ENCODE data around the gene YIF1B. TPM values are rescaled to one million over a fixed set of nuclear protein-coding genes. Genes with fewer than 3 reads are reported as not detected.

YIF1B gene
- total RNA-seq, 2 donors from 2014 or later, result 14.9 to 31.0 TPM

DNA sequence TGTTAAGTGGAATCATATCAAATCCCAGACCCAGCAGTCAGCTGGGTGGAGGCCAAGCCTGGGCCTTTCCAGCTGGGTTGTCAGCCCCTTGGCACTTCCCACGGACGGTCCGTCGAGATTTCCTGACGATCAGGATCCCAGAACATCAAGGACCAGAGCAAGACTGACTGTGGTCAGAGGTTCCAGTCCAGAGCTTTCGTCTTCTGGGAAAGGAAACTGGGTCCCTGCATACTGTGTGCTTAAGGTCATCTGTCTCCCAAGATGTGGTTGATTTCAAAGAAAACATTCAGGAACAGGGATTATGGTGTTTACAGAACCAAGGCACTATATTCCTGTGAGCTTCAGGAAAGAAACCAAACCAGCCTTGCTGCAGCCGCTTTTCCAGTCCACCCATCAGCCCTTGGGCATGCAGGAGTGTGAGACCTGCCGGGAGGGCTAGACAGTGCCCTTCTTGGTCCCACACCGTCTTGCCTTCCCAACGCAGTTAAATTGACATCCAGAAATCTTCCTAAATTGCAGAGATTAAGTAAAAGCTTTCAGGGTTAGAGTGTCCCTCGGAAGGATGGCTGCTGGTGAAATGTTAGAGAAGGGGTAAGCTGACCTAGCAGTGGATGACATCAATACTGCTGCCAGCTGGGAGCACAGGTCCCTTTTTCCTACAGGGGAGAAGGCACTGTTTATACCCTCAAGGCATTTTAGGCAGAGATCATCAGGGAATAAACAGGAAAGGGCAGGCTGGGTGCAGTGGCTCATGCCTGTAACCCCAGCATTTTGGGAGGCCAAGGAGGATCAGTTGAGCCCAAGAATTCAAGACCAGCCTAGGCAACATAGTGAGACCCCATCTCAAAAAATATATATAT, 16.7 kb downstream of the YIF1B start:
- no peak for ATAC-seq (ENCODE audit: insufficient number of reproducible peaks, low FRiP score, low read depth)
- H3K27ac ChIP-seq, result peak overlapping the region; percentile 71 to 79

DNA sequence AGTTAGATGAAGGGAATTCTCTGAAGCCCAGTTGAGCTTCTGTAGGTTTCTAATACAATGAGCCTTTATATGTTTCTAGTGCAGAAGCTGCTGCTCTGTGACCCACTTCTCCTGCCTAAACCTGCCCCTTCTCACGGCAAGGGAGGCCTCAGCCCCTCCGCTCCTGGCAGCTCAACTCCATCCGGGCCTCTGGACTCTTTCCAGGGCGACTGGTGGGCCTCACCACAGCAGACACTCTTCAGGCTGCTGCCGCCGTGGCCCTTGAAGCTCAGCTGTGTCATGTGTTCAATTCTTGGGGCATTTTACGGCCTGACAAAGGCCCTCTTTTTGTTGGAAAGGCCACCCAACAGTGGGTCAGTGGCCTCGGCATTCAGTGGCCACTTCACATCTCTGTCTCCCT, 21.7 kb downstream of the YIF1B start:
- Histone ChIP-seq H3K36me3 (peaks cover 44% of the 10 kb centered on the region), H3K27ac (no peak overlapping the region), H3K4me3 (no peak overlapping the region), H3K27me3 (replicated peaks; ENCODE audit: insufficient read depth) (no peaks in the 10 kb centered on the region), H3K9me3 (no peaks in the 10 kb centered on the region), H3K4me1 (ENCODE audit: control insufficient read depth in 1 of 2, low read depth in 2 of 2) (peaks cover 0 to 10% of the 10 kb centered on the region in 2 donors)
- no peak for TF ChIP-seq CTCF (IDR thresholded peaks at IDR 0.05)
- DNase-seq (ENCODE audit: low spot score) (no peak), ATAC-seq (ENCODE audit: insufficient number of reproducible peaks, low FRiP score, low read depth) (no peak)

More for the DNA sequence above, 16.7 kb downstream of the YIF1B start:
- H3K4me1 ChIP-seq (ENCODE audit: control insufficient read depth in 1 of 2, low read depth in 2 of 2), result peaks cover 2 to 16% of the 10 kb centered on the region in 2 donors
- TF ChIP-seq CTCF (IDR thresholded peaks at IDR 0.05), result no peak
- H3K27me3 ChIP-seq (replicated peaks; ENCODE audit: insufficient read depth), result no peaks in the 10 kb centered on the region
- H3K9me3 ChIP-seq, result no peaks in the 10 kb centered on the region
- peaks cover 10% of the 10 kb centered on the region for H3K36me3 ChIP-seq
- DNase-seq (ENCODE audit: low spot score), result no peak
- no peak overlapping the region for H3K4me3 ChIP-seq

DNA sequence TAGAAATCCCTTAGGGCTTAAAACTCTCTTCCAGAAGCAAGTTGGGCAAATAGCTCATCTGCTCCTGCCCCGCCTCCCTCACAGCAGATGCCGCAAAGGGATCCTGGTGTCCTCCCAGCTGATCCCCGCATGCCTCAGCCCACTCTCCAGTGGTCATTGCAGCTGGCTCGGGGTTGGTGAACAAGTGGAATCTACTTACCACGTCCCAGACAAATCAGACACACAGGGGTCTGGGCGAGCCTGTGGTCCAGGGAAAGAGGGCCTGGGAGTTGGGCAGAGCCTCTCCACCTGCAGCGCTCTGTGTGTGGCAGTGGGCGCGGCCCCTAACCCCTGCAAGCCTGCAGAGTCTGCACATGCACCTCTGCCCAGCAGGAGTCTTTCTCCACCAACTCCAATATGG, 22.5 kb downstream of the YIF1B start:
- Histone ChIP-seq H3K27ac (no peak overlapping the region), H3K27me3 (replicated peaks; ENCODE audit: insufficient read depth) (no peaks in the 10 kb centered on the region), H3K9me3 (no peaks in the 10 kb centered on the region), H3K4me3 (no peak overlapping the region), H3K4me1 (ENCODE audit: control insufficient read depth in 1 of 2, low read depth in 2 of 2) (peaks cover 0 to 2% of the 10 kb centered on the region in 2 donors), H3K36me3 (peaks cover 52% of the 10 kb centered on the region)
- DNase-seq (ENCODE audit: low spot score), result no peak
- TF ChIP-seq CTCF (IDR thresholded peaks at IDR 0.05), result no peak
- no peak for ATAC-seq (ENCODE audit: insufficient number of reproducible peaks, low FRiP score, low read depth)

- ATAC-seq (ENCODE audit: insufficient number of reproducible peaks, low FRiP score, low read depth), result no peak
- Histone ChIP-seq H3K27me3 (replicated peaks; ENCODE audit: insufficient read depth) (no peaks in the 10 kb centered on the region), H3K36me3 (peaks cover 59% of the 10 kb centered on the region)
Observed at GRCh38 chr19:38291855-38292254, 23.9 kb downstream of the YIF1B start.

More at GRCh38 chr19:38291855-38292254, 23.9 kb downstream of the YIF1B start:
- TF ChIP-seq CTCF (IDR thresholded peaks at IDR 0.05), result no peak
- no peak for DNase-seq (ENCODE audit: low spot score)
- Histone ChIP-seq H3K9me3 (no peaks in the 10 kb centered on the region), H3K27ac (no peak overlapping the region), H3K4me3 (no peak overlapping the region), H3K4me1 (ENCODE audit: control insufficient read depth in 1 of 2, low read depth in 2 of 2) (no peaks in the 10 kb centered on the region)

Data from thoracic aorta (tissue), 2 donors.